ENCODE measurements around the gene PHLDA3.
"Not testable (repeated sequence)": the region's sequence is repeated elsewhere in the genome, so short reads cannot be mapped to it uniquely, and the experiment has no call there.

The PHLDA3 gene

DNA sequence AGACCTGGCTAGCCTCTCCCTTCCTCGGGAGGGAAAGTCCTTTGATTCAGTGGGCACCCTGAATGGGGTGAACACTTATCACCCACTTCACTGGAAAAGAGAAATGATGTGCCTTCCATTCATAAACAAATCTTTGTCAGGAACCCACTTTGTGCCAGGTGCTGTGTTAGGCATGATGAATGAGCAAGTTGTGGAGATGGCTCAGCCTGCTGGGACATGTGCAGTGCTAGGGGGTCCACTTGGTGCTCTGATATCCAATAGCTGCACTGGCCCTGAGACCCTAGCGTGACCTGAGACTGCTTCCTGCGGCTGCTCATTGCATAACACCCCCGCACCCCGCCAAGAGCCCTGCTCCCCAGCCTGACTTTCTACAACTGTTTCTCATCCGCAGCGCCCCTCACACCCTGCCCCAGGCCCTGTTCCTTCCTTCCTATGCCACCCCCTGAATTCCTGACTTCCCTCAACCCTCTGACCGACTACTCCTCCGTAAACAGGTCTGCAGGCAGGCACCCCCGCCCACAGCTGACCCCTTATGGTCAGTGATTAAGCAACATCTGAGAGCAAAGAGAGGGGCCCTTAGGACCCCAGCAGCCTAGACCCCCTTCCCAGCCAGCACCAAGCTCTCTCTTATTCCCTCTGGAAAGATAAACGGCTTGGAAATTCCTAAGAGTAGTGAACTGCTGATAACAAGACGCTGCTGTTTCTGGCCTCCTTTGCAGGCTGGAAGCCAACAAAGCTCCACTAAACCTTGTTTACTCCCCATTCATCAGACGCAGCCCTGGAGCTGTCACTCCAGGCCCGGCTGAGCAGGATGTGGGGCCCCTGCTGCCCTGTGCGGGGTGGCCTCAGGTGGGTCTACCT lies 25.0 kb upstream of the PHLDA3 start:
- in situ Hi-C loops (cut with MboI; ENCODE audit: low pct_unique_long_range_greater_than_20kb, low sequenced_read_pairs, unreplicated experiment): no loop called here
- TF ChIP-seq, protein P1, sequence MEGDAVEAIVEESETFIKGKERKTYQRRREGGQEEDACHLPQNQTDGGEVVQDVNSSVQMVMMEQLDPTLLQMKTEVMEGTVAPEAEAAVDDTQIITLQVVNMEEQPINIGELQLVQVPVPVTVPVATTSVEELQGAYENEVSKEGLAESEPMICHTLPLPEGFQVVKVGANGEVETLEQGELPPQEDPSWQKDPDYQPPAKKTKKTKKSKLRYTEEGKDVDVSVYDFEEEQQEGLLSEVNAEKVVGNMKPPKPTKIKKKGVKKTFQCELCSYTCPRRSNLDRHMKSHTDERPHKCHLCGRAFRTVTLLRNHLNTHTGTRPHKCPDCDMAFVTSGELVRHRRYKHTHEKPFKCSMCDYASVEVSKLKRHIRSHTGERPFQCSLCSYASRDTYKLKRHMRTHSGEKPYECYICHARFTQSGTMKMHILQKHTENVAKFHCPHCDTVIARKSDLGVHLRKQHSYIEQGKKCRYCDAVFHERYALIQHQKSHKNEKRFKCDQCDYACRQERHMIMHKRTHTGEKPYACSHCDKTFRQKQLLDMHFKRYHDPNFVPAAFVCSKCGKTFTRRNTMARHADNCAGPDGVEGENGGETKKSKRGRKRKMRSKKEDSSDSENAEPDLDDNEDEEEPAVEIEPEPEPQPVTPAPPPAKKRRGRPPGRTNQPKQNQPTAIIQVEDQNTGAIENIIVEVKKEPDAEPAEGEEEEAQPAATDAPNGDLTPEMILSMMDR (IDR thresholded peaks at IDR 0.05; ENCODE audit: extremely low read depth, insufficient read depth, missing control alignments): no peak
- DNase-seq (ENCODE audit: low spot score): no peak

DNA sequence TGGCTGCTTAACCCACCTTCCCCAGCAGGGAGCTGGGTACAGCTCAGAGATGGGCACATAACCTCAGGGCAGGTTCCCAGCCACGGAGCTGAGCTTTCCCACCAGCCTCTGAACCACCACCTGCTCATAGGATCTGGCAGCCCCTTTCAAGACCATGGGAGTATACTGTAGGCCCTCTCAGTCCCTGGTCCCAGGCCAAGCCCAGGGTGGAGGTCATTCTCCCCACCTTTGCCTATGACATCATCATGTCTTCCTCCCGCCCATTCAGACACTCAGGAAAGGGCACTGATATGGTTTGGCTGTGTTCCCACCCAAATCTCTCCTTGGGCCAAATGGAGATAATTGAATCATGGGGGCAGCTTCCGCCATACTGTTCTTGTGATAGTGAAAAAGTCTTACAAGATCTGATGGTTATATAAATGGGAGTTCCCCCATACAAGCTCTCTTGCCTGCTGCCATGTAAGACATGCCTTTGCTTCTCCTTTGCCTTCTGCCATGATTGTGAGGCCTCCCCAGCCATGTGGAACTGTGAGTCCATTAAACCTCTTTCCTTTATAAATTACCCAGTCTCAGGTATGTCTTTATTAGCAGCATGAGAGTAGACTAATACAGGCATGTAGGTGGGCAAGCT lies 24.2 kb upstream of the PHLDA3 start:
- DNase-seq (ENCODE audit: low spot score); in situ Hi-C loops (cut with MboI; ENCODE audit: low pct_unique_long_range_greater_than_20kb, low sequenced_read_pairs, unreplicated experiment): not testable (repeated sequence)

DNA sequence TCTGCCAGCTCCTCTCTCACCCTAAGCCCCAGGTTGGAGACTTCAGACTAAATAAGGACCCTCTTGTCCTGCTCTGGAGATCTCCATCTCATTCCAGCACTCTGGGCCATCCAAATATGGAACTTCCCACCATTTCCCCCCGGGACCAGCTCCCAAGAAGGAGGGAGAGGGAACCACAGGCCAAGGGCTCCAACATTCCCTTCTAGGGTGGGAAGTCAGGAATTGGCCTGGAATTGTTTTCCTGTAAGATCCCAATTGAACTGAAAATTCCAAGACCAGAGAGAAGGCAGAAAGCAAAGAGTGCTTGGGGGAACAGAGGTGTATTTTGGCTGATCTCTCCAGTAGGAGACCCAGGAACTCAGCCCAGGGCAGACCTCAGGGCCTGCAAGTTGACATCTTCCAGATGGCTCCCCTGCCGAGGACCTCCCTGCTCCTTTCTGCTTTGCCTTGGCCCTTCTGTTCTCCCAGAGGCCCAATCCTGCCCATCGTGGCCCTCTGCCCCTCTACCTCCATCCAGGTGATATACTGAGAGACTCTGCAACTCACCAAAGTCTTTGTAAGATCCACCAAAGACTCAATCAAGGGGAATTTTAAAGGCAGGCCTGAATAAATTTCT lies 23.0 kb upstream of the PHLDA3 start:
- TF ChIP-seq, protein P1 (IDR thresholded peaks at IDR 0.05; ENCODE audit: extremely low read depth, insufficient read depth, missing control alignments): no peak
- DNase-seq (ENCODE audit: low spot score): no peak
- in situ Hi-C loops (cut with MboI; ENCODE audit: low pct_unique_long_range_greater_than_20kb, low sequenced_read_pairs, unreplicated experiment): no loop called here

DNA sequence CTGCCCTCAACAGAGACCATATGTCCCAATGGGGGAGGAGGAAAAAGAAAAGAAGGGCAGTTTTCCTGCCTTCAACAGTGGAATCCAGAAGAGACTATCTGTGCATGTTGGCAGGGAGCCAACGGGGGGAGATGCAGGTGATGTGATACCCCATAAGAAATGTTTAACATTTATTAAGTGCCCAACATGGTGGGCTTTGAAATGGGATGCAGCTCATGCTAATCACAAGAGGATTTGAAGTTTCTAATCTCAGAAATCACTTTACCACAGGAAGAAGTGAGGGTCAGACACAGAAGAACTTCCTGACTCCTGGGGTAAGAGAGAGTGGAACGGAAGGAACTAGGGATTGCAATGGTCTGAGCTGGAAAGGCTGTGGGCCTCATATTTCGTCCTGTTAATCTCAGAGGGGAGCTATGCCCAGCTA lies 21.7 kb upstream of the PHLDA3 start:
- TF ChIP-seq, protein P1 (IDR thresholded peaks at IDR 0.05; ENCODE audit: extremely low read depth, insufficient read depth, missing control alignments): no peak
- in situ Hi-C loops (cut with MboI; ENCODE audit: low pct_unique_long_range_greater_than_20kb, low sequenced_read_pairs, unreplicated experiment): no loop called here
- DNase-seq (ENCODE audit: low spot score): no peak

DNA sequence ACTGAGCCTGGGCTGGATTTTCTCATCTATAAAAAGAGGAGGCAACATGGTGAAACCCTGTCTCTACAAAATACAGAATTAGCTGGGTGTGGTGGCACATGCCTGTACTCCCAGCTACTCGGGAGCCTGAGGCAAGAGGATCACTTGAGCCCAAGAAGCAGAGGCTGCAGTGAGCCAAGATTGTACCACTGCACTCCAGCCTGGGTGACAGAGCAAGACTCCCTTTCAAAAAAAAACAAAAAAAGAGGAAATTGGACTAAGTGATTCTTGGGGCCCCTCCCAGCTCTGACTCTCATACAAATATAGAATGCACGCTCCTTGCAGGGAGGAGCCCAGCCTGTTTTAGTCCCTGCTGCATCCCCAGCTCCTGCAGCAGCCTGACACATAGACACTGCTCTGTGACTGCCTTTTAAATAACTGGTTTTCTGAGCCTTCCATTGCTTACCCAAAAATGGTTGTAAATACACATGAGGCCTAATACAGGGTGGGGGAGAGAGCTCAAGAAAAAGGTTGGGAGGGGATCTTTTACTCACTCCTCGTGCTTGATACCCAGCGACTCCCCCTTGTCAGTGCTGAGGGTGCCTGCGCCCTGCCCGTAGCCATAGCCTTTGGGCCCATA lies 20.8 kb upstream of the PHLDA3 start:
- TF ChIP-seq, protein P1 (IDR thresholded peaks at IDR 0.05; ENCODE audit: extremely low read depth, insufficient read depth, missing control alignments): no peak
- in situ Hi-C loops (cut with MboI; ENCODE audit: low pct_unique_long_range_greater_than_20kb, low sequenced_read_pairs, unreplicated experiment): no loop called here
- DNase-seq (ENCODE audit: low spot score): no peak

DNA sequence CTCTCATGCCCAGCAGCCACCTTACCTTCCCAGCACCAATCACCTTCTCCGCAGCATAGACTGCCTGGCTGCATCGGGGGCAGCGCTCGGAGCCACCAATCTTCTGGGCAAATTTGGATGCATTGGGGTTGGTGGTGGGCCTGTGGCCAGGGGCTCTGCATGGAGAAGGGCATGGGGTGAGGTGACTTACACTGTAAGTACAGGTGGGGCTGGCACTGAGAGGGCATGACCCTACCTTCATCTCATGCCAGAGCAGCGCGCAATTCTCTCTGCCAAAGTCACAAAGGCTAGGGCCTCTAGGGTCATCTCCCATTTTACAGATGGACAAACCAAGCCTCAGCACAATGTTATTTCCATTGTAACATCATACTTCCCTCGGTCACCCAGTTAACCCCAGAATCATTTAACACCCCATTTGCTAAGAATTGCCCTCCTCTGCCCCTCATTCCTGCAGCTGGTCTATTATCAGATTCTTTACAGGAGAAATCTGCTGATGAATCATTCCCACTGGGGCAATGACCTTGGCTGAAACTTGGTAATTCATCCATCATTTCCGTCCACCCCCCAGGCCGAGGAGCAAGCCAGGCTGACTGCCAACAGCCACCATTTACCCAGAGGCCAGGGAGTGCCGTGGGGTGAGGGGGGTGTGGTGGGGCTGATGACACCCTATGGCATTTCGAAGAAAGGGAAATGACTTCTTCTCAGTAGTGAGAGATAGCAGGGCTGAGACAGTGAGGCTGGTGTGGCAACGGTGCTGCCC lies 20.0 kb upstream of the PHLDA3 start:
- TF ChIP-seq, protein P1 (IDR thresholded peaks at IDR 0.05; ENCODE audit: extremely low read depth, insufficient read depth, missing control alignments): no peak
- in situ Hi-C loops (cut with MboI; ENCODE audit: low pct_unique_long_range_greater_than_20kb, low sequenced_read_pairs, unreplicated experiment): no loop called here
- DNase-seq (ENCODE audit: low spot score): no peak

All from GM13977 (cell line).